IMR-90 (cell line): ENCODE results near the gene NCCRP1. TPM values are rescaled to one million over a fixed set of nuclear protein-coding genes. Genes with fewer than 3 reads are reported as not detected.

Experiments
- ATAC-seq: fragments of 200-7000 bp; cut with Tn5 transposase; 2 replicates; pipeline ENCODE4 v1.9.1; 2020; ENCODE audit warnings: low read depth, mild to moderate bottlenecking, moderate library complexity
- BruUV-seq: library from RNA; stranded (reverse); fragments of 400-500 nt; replicated peaks from 2 replicates; lab custom pipeline; 2021; lab: Mats Ljungman, UMichigan
- CTCF ChIA-PET: fragments of 300-600 bp; formaldehyde crosslinking; extraction: SDS; loops from one replicate; lab custom pipeline; 2021; ENCODE audit warnings: antibody characterized with exemption; lab: Yijun Ruan, JAX
- POLR2A ChIA-PET: fragments of 300-600 bp; sonication (Branson Sonifier 250); formaldehyde crosslinking; loops from one replicate; lab custom pipeline; 2022; ENCODE audit warnings: antibody characterized with exemption; ENCODE audit not compliant: unreplicated experiment; lab: Charles Lee
- DNase-seq: peaks from one replicate; pipeline ENCODE4 v3.0.0; 2013
- H2AFZ ChIP-seq: replicated peaks from 2 replicates; pipeline ENCODE3; 2013; ENCODE audit warnings: low read length, mild to moderate bottlenecking; ENCODE audit not compliant: poor library complexity
- H2AK5ac ChIP-seq: 2 replicates; pipeline ENCODE4 v1.6.1; 2013; ENCODE audit warnings: low read depth, low read length, inconsistent platforms
- H2AK9ac ChIP-seq: replicated peaks from 2 replicates; pipeline ENCODE3; 2013; ENCODE audit warnings: mild to moderate bottlenecking, low read depth, low read length, moderate library complexity; ENCODE audit not compliant: poor library complexity
- H2BK120ac ChIP-seq: 2 replicates; pipeline ENCODE4 v1.6.1; 2013; ENCODE audit warnings: low read depth, low read length, inconsistent platforms
- H2BK15ac ChIP-seq: 3 replicates; pipeline ENCODE4 v1.6.1; 2013; ENCODE audit warnings: low read depth, low read length, inconsistent platforms
- H2BK20ac ChIP-seq: 2 replicates; pipeline ENCODE4 v1.6.1; 2013; ENCODE audit warnings: low read depth, mild to moderate bottlenecking, inconsistent platforms, low read length, moderate library complexity
- H2BK5ac ChIP-seq: 2 replicates; pipeline ENCODE4 v1.6.1; 2013; ENCODE audit warnings: mild to moderate bottlenecking, low read depth, low read length, inconsistent platforms; ENCODE audit not compliant: poor library complexity, severe bottlenecking
- H3K14ac ChIP-seq: replicated peaks from 2 replicates; pipeline ENCODE4 v1.6.1; 2013; ENCODE audit warnings: low read depth, low read length, inconsistent platforms
- H3K18ac ChIP-seq: 2 replicates; pipeline ENCODE4 v1.6.1; 2013; ENCODE audit warnings: low read depth, low read length, control low read depth
- H3K23ac ChIP-seq: 2 replicates; pipeline ENCODE4 v1.6.1; 2013; ENCODE audit warnings: low read depth, low read length, inconsistent platforms
- H3K27ac ChIP-seq: 2 replicates; pipeline ENCODE4 v1.5.1; 2013; ENCODE audit warnings: mild to moderate bottlenecking, control low read depth, low read length; ENCODE audit not compliant: insufficient read depth
- H3K27me3 ChIP-seq: 2 replicates; pipeline ENCODE4 v1.6.1; 2013; ENCODE audit warnings: low read length; ENCODE audit not compliant: control insufficient read depth, insufficient read depth
- H3K36me3 ChIP-seq: 2 replicates; pipeline ENCODE4 v1.6.1; 2013; ENCODE audit warnings: low read length, mixed read lengths; ENCODE audit not compliant: control insufficient read depth, insufficient read depth
- H3K4ac ChIP-seq: 2 replicates; pipeline ENCODE4 v1.6.1; 2013; ENCODE audit warnings: low read depth, low read length, inconsistent platforms
- H3K4me1 ChIP-seq: 2 replicates; pipeline ENCODE4 v1.6.1; 2013; ENCODE audit warnings: low read length, mixed read lengths; ENCODE audit not compliant: control insufficient read depth, insufficient read depth
- H3K4me2 ChIP-seq: 2 replicates; pipeline ENCODE4 v1.6.1; 2013; ENCODE audit warnings: low read depth, mild to moderate bottlenecking, control low read depth, low read length, moderate library complexity
- H3K4me3 ChIP-seq: 2 replicates; pipeline ENCODE4 v1.5.1; 2013; ENCODE audit warnings: low read depth, mild to moderate bottlenecking, control low read depth, low read length, moderate library complexity; ENCODE audit not compliant: insufficient read depth
- H3K56ac ChIP-seq: 2 replicates; pipeline ENCODE4 v1.6.1; 2013; ENCODE audit warnings: low read length, inconsistent platforms; ENCODE audit not compliant: insufficient read depth; ENCODE audit errors: extremely low read depth
- H3K79me1 ChIP-seq, 2 experiments: 2 replicates each; pipeline ENCODE4 v1.6.1; 2013; ENCODE audit warnings: low read length in 2 of 2, inconsistent platforms in 1 of 2, low read depth in 1 of 2
- H3K9ac ChIP-seq: 2 replicates; pipeline ENCODE4 v1.6.1; 2013; ENCODE audit warnings: low read depth, low read length, control low read depth
- H3K9me1 ChIP-seq: 2 replicates; pipeline ENCODE4 v1.6.1; 2013; ENCODE audit warnings: low read length, inconsistent platforms; ENCODE audit not compliant: insufficient read depth
- H3K9me3 ChIP-seq: 2 replicates; pipeline ENCODE4 v1.6.1; 2013; ENCODE audit warnings: low read length; ENCODE audit not compliant: control insufficient read depth, insufficient read depth
- H4K20me1 ChIP-seq: 2 replicates; pipeline ENCODE4 v1.6.1; 2013; ENCODE audit warnings: low read length, inconsistent platforms; ENCODE audit not compliant: insufficient read depth
- H4K5ac ChIP-seq: 2 replicates; pipeline ENCODE4 v1.6.1; 2013; ENCODE audit warnings: mild to moderate bottlenecking, low read depth, low read length, control low read depth
- H4K8ac ChIP-seq, 2 experiments: 2 replicates each; pipeline ENCODE4 v1.6.1; 2013; ENCODE audit warnings: low read depth in 2 of 2, low read length in 2 of 2, control low read depth in 1 of 2, inconsistent platforms in 1 of 2
- H4K91ac ChIP-seq: 2 replicates; pipeline ENCODE4 v1.6.1; 2013; ENCODE audit warnings: low read depth, low read length, inconsistent platforms; ENCODE audit not compliant: insufficient read depth
- BHLHE40 ChIP-seq: fragments of 150-350 bp; IDR thresholded peaks from 2 replicates; pipeline ENCODE4 v1.6.1; 2016; ENCODE audit warnings: mild to moderate bottlenecking, low read depth, low read length
- CEBPB ChIP-seq: IDR thresholded peaks from 2 replicates; pipeline ENCODE4 v1.6.1; 2012; ENCODE audit warnings: low read depth, low read length, improper control_type of control experiment
- CHD1 ChIP-seq: IDR thresholded peaks from 2 replicates; pipeline ENCODE4 v1.6.1; 2012; ENCODE audit warnings: low read depth, low read length, improper control_type of control experiment
- FOS ChIP-seq: fragments of 150-350 bp; IDR thresholded peaks from 2 replicates; pipeline ENCODE4 v1.6.1; 2016; ENCODE audit warnings: low read depth, low read length
- MAFK ChIP-seq: IDR thresholded peaks from 2 replicates; pipeline ENCODE4 v1.6.1; 2012; ENCODE audit warnings: low read depth, low read length, improper control_type of control experiment
- MAZ ChIP-seq: IDR thresholded peaks from 2 replicates; pipeline ENCODE4 v1.6.1; 2012; ENCODE audit warnings: low read depth, mild to moderate bottlenecking, low read length, improper control_type of control experiment, moderate library complexity, borderline replicate concordance
- MXI1 ChIP-seq: IDR thresholded peaks from 2 replicates; pipeline ENCODE4 v1.6.1; 2012; ENCODE audit warnings: low read depth, mild to moderate bottlenecking, low read length, moderate library complexity, borderline replicate concordance
- NFE2L2 ChIP-seq: fragments of 150-350 bp; IDR thresholded peaks from 2 replicates; pipeline ENCODE4 v1.6.1; 2016; ENCODE audit warnings: low read depth, mild to moderate bottlenecking, low read length
- POLR2A ChIP-seq: IDR thresholded peaks from 2 replicates; pipeline ENCODE4 v1.6.1; 2012; ENCODE audit warnings: mild to moderate bottlenecking, low read depth, low read length
- RAD21 ChIP-seq: IDR thresholded peaks from 2 replicates; pipeline ENCODE4 v1.6.1; 2012; ENCODE audit warnings: low read length, improper control_type of control experiment
- RCOR1 ChIP-seq: IDR thresholded peaks from 2 replicates; pipeline ENCODE4 v1.6.1; 2012; ENCODE audit warnings: mild to moderate bottlenecking, low read length, improper control_type of control experiment; ENCODE audit not compliant: insufficient replicate concordance
- RFX5 ChIP-seq: IDR thresholded peaks from 2 replicates; pipeline ENCODE4 v1.8.0; 2012; ENCODE audit warnings: low read depth, mild to moderate bottlenecking, low read length, moderate library complexity
- SMC3 ChIP-seq: fragments of 150-350 bp; IDR thresholded peaks from 2 replicates; pipeline ENCODE4 v1.6.1; 2016; ENCODE audit warnings: low read depth, mild to moderate bottlenecking, antibody characterized with exemption, low read length, moderate library complexity
- WGBS, 2 experiments: methylation state at CpG; one replicate each; pipeline versions ENCODE4 v1.1.5 to v1.1.7; 2013; ENCODE audit warnings: missing lambda C conversion rate in 2 of 2; ENCODE audit not compliant: insufficient read length in 1 of 2; ENCODE audit errors: extremely low coverage in 2 of 2; 5-methylcytosine and 5-hydroxymethylcytosine counted together
- dilution Hi-C: fragments of 300-500 bp; cut with HindIII; formaldehyde crosslinking; loops from one replicate; pipeline ENCODE4 v1.14.3; 2018; ENCODE audit warnings: low sequenced_read_pairs; ENCODE audit not compliant: unreplicated experiment
- in situ Hi-C: fragments of 300-500 bp; cut with MboI; formaldehyde crosslinking; loops from 3 replicates; pipeline ENCODE4 v1.14.3; 2019; ENCODE audit warnings: low sequenced_read_pairs, inconsistent platforms, mixed read lengths
- intact Hi-C: fragments of 100-400 bp; cut with micrococcal nuclease; formaldehyde crosslinking; loops from 2 replicates; pipeline ENCODE4 v1.10.0; 2022
- polyA plus RNA-seq, 3 experiments: library from polyadenylated mRNA; depleted of rRNA; stranded (reverse); fragments of >200 nt; gene quantifications; 2 replicates each; pipeline ENCODE4 v1.2.3, GENCODE V29; 2012; ENCODE audit warnings: low replicate concordance in 1 of 3
- total RNA-seq: library from RNA; depleted of rRNA; stranded (reverse); fragments of >200 nt; gene quantifications from 2 replicates; pipeline ENCODE4 v1.2.3, GENCODE V29; 2012
- TF ChIP-seq, protein P1 (sequence below): fragments of 150-350 bp; IDR thresholded peaks from 2 replicates; pipeline ENCODE4 v1.6.1; 2017; ENCODE audit warnings: mild to moderate bottlenecking, antibody characterized with exemption, low read length, low read depth
- TF ChIP-seq, protein P2 (sequence below): conservative IDR thresholded peaks from 2 replicates; pipeline ENCODE4 v1.5.1; 2012; ENCODE audit warnings: mild to moderate bottlenecking, low read depth, low read length, improper control_type of control experiment
- TF ChIP-seq, protein P3 (sequence below): fragments of 150-350 bp; IDR thresholded peaks from 2 replicates; pipeline ENCODE4 v1.6.1; 2016; ENCODE audit warnings: low read depth, mild to moderate bottlenecking, low read length, moderate library complexity, borderline replicate concordance

The NCCRP1 gene
- total and polyA plus RNA-seq, 2 of the 4 experiments (the other 2 are of a cell fraction) = not detected

DNA sequence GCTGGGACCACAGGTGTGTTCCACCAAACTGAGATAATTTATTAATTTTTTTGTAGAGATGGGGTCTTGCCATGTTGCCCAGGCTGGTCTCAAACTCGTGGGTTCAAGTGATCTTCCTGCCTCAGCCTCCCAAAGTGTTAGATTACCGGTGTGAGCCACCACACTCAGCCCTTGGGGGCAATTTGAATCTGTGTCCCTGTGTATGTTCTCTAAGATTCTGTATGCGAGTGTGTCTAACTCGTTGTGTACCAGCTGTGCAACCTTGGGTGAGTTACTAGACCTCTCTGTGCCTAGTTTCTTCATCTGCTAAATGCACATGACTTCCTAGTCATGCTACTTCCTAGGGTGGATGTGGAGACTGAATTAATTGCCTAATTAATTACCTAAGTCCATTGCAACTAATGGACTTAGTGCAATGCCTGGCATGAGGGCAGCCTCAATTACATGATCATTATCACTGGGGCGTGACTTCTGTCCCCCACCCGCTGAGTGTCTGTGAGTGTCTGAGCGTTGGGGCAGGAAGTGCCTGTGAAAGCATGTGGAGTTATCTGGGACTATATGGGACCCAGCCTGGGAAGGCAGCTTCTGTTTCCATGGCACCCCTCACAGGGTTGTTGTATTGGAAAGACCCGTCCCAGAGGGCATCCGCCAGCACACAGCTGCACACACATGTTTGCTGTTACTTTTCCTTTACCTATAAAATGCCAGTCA, 1.8 kb upstream of the NCCRP1 start:
- H3K9me3 ChIP-seq = no peaks in the 10 kb centered on the region
- TF ChIP-seq SMC3 (no peak), MXI1 (no peak), MAZ (no peak), POLR2A (no peak), BHLHE40 (no peak), MAFK (no peak), RAD21 (no peak), RCOR1 (no peak), FOS (no peak), NFE2L2 (no peak), CEBPB (no peak), RFX5 (no peak), CHD1 (no peak)
- TF ChIP-seq, protein P1, sequence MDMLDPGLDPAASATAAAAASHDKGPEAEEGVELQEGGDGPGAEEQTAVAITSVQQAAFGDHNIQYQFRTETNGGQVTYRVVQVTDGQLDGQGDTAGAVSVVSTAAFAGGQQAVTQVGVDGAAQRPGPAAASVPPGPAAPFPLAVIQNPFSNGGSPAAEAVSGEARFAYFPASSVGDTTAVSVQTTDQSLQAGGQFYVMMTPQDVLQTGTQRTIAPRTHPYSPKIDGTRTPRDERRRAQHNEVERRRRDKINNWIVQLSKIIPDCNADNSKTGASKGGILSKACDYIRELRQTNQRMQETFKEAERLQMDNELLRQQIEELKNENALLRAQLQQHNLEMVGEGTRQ = no peak
- TF ChIP-seq, protein P2, sequence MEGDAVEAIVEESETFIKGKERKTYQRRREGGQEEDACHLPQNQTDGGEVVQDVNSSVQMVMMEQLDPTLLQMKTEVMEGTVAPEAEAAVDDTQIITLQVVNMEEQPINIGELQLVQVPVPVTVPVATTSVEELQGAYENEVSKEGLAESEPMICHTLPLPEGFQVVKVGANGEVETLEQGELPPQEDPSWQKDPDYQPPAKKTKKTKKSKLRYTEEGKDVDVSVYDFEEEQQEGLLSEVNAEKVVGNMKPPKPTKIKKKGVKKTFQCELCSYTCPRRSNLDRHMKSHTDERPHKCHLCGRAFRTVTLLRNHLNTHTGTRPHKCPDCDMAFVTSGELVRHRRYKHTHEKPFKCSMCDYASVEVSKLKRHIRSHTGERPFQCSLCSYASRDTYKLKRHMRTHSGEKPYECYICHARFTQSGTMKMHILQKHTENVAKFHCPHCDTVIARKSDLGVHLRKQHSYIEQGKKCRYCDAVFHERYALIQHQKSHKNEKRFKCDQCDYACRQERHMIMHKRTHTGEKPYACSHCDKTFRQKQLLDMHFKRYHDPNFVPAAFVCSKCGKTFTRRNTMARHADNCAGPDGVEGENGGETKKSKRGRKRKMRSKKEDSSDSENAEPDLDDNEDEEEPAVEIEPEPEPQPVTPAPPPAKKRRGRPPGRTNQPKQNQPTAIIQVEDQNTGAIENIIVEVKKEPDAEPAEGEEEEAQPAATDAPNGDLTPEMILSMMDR = no peak
- TF ChIP-seq, protein P3, sequence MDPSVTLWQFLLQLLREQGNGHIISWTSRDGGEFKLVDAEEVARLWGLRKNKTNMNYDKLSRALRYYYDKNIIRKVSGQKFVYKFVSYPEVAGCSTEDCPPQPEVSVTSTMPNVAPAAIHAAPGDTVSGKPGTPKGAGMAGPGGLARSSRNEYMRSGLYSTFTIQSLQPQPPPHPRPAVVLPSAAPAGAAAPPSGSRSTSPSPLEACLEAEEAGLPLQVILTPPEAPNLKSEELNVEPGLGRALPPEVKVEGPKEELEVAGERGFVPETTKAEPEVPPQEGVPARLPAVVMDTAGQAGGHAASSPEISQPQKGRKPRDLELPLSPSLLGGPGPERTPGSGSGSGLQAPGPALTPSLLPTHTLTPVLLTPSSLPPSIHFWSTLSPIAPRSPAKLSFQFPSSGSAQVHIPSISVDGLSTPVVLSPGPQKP = no peak
- ATAC-seq (no peak), DNase-seq (no peak)
- no peak overlapping the region for H3K18ac ChIP-seq
- H3K27me3 ChIP-seq = peaks cover 44% of the 10 kb centered on the region
- no peak overlapping the region for H2BK120ac ChIP-seq
- H4K91ac ChIP-seq = no peak overlapping the region
- intact Hi-C loops = loop anchor here (5.0 kb wide), 1 partner anchor 132 kb away; no protein-coding TSS in a partner anchor
- H4K5ac ChIP-seq = no peak overlapping the region
- ChIA-PET CTCF (no interaction called here), POLR2A (no interaction called here)
- no peak overlapping the region for H3K14ac ChIP-seq
- H3K36me3 ChIP-seq = no peaks in the 10 kb centered on the region
- H2BK15ac ChIP-seq = no peak overlapping the region
- no peaks in the 10 kb centered on the region; the same call in 1 of the 2 replicates for H3K4me1 ChIP-seq
- dilution Hi-C loops = no loop called here
- no TSS peak for BruUV-seq
- no peak overlapping the region for H3K9ac ChIP-seq
- H4K20me1 ChIP-seq = no peaks in the 10 kb centered on the region
- H3K9me1 ChIP-seq = no peaks in the 10 kb centered on the region
- in situ Hi-C loops = no loop called here
- H3K4me2 ChIP-seq = no peak overlapping the region
- no peak overlapping the region for H2AK9ac ChIP-seq
- H3K23ac ChIP-seq = no peak overlapping the region
- 0% methylated on average over 1 of the region's 9 CpGs; no CpG with 5 or more reads in 1 of the 2 experiments for WGBS, 2 experiments
- H3K27ac ChIP-seq = no peak overlapping the region
- no peak overlapping the region for H2BK20ac ChIP-seq
- no peaks in the 10 kb centered on the region for H3K79me1 ChIP-seq
- no peak overlapping the region for H3K4ac ChIP-seq
- no peak overlapping the region for H4K8ac ChIP-seq
- H2BK5ac ChIP-seq = no peak overlapping the region
- no peak overlapping the region for H3K4me3 ChIP-seq
- H2AK5ac ChIP-seq = no peak overlapping the region
- H2AFZ ChIP-seq = no peak overlapping the region
- H3K56ac ChIP-seq = no peak overlapping the region
